IPS-18c (cell line): ENCODE measurements around the gene C1QTNF12.

Experiments used
- H3K4me3 ChIP-seq: 2 replicates; pipeline ENCODE4 v1.7.0; 2013; ENCODE audit warnings: low read depth, mild to moderate bottlenecking, low read length, moderate library complexity; ENCODE audit not compliant: insufficient read depth
- H3K9me3 ChIP-seq: one replicate; pipeline ENCODE4 v1.6.1; 2013; ENCODE audit warnings: mild to moderate bottlenecking, low read length, moderate library complexity; ENCODE audit not compliant: control insufficient read depth, insufficient read depth

The C1QTNF12 gene

GRCh38 chr1:1267488-1268283, 21.2 kb upstream of the C1QTNF12 start:
- Histone ChIP-seq H3K4me3 (no peak overlapping the region), H3K9me3 (no peaks in the 10 kb centered on the region)

GRCh38 chr1:1264868-1265272, 18.3 kb upstream of the C1QTNF12 start:
- Histone ChIP-seq H3K9me3 (no peaks in the 10 kb centered on the region), H3K4me3 (no peak overlapping the region)

- H3K4me3 ChIP-seq, result no peak overlapping the region
These were observed 17.5 kb upstream of the C1QTNF12 start for GRCh38 chr1:1264026-1264425.

GRCh38 chr1:1262758-1263157, 16.2 kb upstream of the C1QTNF12 start:
- H3K9me3 ChIP-seq, result no peaks in the 10 kb centered on the region

More at GRCh38 chr1:1264026-1264425, 17.5 kb upstream of the C1QTNF12 start:
- no peaks in the 10 kb centered on the region for H3K9me3 ChIP-seq

GRCh38 chr1:1262071-1262470, 15.5 kb upstream of the C1QTNF12 start:
- H3K4me3 ChIP-seq, result no peak overlapping the region
- H3K9me3 ChIP-seq, result no peaks in the 10 kb centered on the region

More at GRCh38 chr1:1262758-1263157, 16.2 kb upstream of the C1QTNF12 start:
- no peak overlapping the region for H3K4me3 ChIP-seq

- H3K9me3 ChIP-seq, result no peaks in the 10 kb centered on the region
- no peak overlapping the region for H3K4me3 ChIP-seq
These were observed 14.5 kb upstream of the C1QTNF12 start for GRCh38 chr1:1260843-1261560.

GRCh38 chr1:1259951-1260600, 13.6 kb upstream of the C1QTNF12 start:
- H3K9me3 ChIP-seq, result no peaks in the 10 kb centered on the region
- no peak overlapping the region for H3K4me3 ChIP-seq

- H3K4me3 ChIP-seq, result no peak overlapping the region
- no peaks in the 10 kb centered on the region for H3K9me3 ChIP-seq
These were observed 13.0 kb upstream of the C1QTNF12 start for GRCh38 chr1:1259540-1259939.

- H3K4me3 ChIP-seq, result no peak overlapping the region
- H3K9me3 ChIP-seq, result no peaks in the 10 kb centered on the region
These were observed 12.6 kb upstream of the C1QTNF12 start for GRCh38 chr1:1259119-1259488.

GRCh38 chr1:1256956-1257871, 10.7 kb upstream of the C1QTNF12 start:
- no peak overlapping the region for H3K4me3 ChIP-seq
- no peaks in the 10 kb centered on the region for H3K9me3 ChIP-seq

GRCh38 chr1:1255611-1256010, 9.1 kb upstream of the C1QTNF12 start:
- H3K4me3 ChIP-seq, result no peak overlapping the region
- no peaks in the 10 kb centered on the region for H3K9me3 ChIP-seq

- no peaks in the 10 kb centered on the region for H3K9me3 ChIP-seq
These were observed 8.6 kb upstream of the C1QTNF12 start for GRCh38 chr1:1255078-1255477.

GRCh38 chr1:1254667-1254998, 8.1 kb upstream of the C1QTNF12 start:
- no peak overlapping the region for H3K4me3 ChIP-seq
- H3K9me3 ChIP-seq, result no peaks in the 10 kb centered on the region

More at GRCh38 chr1:1255078-1255477, 8.6 kb upstream of the C1QTNF12 start:
- no peak overlapping the region for H3K4me3 ChIP-seq

- no peaks in the 10 kb centered on the region for H3K9me3 ChIP-seq
- H3K4me3 ChIP-seq, result no peak overlapping the region
These were observed 7.6 kb upstream of the C1QTNF12 start for GRCh38 chr1:1253972-1254666.

- no peak overlapping the region for H3K4me3 ChIP-seq
These were observed 6.8 kb upstream of the C1QTNF12 start for GRCh38 chr1:1253314-1253713.

GRCh38 chr1:1250786-1251284, 4.3 kb upstream of the C1QTNF12 start:
- Histone ChIP-seq H3K4me3 (no peak overlapping the region), H3K9me3 (no peaks in the 10 kb centered on the region)

More at GRCh38 chr1:1253314-1253713, 6.8 kb upstream of the C1QTNF12 start:
- H3K9me3 ChIP-seq, result no peaks in the 10 kb centered on the region
